ENCODE results near the gene BOK.

Gene BOK

DNA sequence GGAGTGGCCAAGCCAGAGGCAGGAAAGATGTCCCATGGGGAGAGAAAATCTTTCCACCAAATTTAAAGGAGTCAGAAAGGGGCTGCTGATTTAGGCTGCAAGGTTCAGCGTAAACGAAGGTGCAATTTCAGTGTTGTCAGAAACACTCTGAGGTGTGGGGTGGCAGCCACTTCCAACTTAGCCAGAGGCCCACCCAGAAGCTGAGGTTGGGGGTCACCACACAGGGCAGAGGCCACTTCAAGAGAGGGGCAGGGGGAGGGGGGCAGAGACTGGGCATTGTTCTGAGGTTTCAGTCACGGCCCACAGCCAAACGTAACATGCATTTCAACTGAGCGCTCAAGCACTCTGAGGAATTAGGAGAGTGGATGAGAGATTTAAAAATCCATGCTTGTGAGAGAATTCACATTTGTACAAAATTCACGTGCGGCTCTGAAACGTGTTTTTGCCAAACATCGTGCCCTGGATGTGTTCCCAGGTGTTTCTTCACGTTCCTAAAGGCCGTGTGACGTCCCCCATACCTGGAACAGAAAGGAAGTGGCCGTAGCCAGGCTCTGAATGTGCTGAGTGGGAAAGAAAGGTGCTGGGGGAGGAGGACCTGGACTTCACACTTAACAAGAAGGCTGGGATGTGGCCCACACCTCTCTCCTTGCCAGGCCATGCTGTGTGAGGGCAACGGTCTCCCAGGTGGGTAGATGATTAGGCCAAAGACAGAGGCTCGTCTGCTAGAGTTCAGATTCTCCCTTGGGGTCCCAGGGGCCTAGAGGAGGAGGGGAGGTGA lies 19.5 kb upstream of the BOK start:
- in situ Hi-C loops (cut with MboI; ENCODE audit: low sequenced_read_pairs) = no loop called here

- in situ Hi-C loops (cut with MboI; ENCODE audit: low sequenced_read_pairs) = no loop called here
These were observed 18.8 kb upstream of the BOK start for GRCh38 chr2:241539616-241540374.

DNA sequence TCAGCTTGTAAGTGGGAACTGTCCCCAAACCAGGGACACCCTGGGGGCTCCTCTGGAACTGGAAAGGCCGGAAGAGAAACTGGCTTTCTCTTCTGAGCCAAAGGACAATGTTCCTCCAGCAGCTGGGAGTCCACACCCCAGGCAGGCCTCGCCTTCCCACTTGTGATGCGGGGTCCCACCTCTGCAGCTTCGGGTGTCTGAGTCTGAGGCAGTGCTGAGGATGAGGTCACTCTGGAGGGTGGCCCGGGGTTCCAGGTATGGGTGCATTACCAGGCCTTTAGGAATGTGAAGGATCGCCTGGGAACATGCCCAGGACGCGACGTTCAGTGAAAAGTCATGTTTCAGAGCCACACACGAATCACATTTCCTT lies 18.2 kb upstream of the BOK start:
- in situ Hi-C loops (cut with MboI; ENCODE audit: low sequenced_read_pairs) = no loop called here

DNA sequence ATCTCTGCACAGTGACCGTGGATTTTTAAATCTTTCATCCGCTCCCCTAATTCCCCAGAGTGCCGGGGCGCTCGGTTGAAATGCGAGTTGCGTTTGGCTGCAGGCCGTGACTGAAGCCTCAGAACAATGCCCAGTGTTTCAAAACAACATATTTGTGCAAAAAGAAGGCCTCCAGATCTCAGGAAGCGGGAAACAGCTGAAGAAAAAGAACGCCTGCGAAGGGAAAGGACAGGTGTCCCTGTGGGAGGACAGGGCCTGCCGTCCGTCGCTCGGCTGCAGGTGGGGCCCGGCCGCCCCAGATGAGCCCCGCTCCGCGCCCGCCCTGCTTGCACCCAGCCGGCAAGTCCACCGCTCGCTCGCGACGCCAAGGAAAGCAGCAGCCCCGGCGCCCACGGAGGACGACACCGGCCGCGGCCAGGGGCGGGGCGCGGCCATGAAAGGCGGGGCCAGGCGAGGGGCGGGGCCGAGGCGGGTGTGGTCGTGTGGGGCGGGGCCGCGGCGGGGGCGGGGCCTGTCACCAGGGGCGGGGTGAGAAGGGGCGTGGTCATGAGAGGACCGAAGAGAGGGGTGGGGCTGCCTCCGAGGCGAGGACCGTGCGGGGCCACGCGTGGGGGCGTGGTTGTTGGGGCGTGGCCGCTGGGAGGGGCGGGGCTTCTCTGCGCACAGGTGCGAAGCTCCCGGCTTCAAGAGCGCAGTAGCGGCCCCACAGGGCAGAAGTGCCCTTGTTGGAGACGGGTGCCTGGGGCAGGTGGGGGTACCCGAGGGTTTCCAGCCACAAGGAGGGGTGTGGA lies 17.6 kb upstream of the BOK start:
- in situ Hi-C loops (cut with MboI; ENCODE audit: low sequenced_read_pairs) = no loop called here

GRCh38 chr2:241541564-241542277 lies 16.8 kb upstream of the BOK start:
- in situ Hi-C loops (cut with MboI; ENCODE audit: low sequenced_read_pairs) = no loop called here

DNA sequence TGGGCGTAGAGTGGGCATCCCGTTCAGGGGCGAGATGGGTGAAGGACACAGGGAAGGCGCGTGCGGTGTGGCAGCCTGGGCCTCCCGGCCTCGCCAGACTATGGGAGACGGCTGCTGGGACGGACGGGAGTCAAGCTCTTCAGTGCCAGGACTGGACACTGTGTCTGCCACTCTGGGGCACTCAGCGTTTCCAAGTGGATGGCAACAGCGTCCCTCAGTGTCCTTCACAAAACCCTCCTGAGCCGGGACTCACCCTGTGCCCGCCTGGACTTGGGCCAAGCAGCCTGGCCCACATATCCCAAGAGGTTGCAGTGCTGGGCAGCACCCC lies 16.3 kb upstream of the BOK start:
- in situ Hi-C loops (cut with MboI; ENCODE audit: low sequenced_read_pairs) = no loop called here

DNA sequence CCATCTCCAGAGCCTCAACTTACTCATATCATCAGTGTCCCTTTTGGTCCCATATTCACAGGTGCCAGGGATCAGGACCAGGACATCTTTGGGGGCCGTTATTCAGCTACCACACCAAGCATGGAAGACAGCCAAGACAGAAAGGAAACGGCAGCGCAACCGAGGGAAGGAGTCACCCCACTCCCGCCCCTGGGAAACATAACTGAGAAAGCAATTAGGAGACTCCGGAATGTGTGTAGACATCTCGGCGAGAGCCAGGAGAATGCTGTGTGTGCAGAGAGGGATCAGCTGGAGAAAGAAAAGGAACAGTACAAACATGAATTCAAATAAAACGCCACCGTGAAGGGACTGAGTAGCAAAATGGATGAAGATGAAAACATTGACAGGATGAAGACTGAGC lies 13.4 kb upstream of the BOK start:
- in situ Hi-C loops (cut with MboI; ENCODE audit: low sequenced_read_pairs) = no loop called here

- in situ Hi-C loops (cut with MboI; ENCODE audit: low sequenced_read_pairs) = no loop called here
These were observed 12.7 kb upstream of the BOK start for GRCh38 chr2:241545523-241546473.

- in situ Hi-C loops (cut with MboI; ENCODE audit: low sequenced_read_pairs) = no loop called here
These were observed 11.6 kb upstream of the BOK start for GRCh38 chr2:241546771-241547498.

GRCh38 chr2:241547781-241548450 lies 10.6 kb upstream of the BOK start:
- in situ Hi-C loops (cut with MboI; ENCODE audit: low sequenced_read_pairs) = no loop called here

DNA sequence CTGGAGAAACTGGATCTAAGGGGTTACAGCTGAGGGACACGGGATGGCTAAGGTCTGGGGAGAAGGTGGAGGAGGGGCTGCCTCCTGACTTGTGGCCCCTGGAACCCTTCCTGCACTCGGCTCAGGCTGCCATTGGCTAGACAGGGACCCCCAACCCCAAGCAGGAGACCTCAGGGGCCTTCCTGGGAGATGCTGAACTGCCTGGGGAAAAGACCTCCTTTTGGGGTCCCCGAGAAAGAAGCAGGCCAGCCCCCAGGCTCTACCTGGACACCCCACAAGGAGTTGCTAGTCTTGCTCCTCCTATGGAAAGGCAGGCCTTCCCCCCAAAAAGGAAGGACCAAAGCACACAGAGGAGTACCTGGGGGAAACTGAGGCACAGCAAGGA lies 10.1 kb upstream of the BOK start:
- in situ Hi-C loops (cut with MboI; ENCODE audit: low sequenced_read_pairs) = no loop called here

GRCh38 chr2:241550616-241551580 lies 7.6 kb upstream of the BOK start:
- in situ Hi-C loops (cut with MboI; ENCODE audit: low sequenced_read_pairs) = no loop called here

- in situ Hi-C loops (cut with MboI; ENCODE audit: low sequenced_read_pairs) = no loop called here
These were observed 6.9 kb upstream of the BOK start for GRCh38 chr2:241551599-241551997.

GRCh38 chr2:241551998-241552737 lies 6.4 kb upstream of the BOK start:
- in situ Hi-C loops (cut with MboI; ENCODE audit: low sequenced_read_pairs) = no loop called here

DNA sequence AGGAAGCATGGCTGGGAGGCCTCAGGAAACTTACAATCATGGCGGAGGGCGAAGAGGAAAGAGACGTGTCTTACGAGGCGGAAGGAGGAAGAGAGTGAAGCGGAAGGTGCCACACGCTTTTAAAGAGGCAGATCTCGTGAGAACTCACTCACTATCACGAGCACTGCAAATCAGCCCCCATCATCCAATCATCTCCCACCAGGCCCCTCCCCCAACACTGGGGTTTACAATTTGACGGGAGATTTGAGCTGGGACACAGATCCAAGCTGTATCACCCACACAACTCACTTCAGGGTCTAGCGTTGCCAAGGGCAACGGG lies 5.1 kb upstream of the BOK start:
- in situ Hi-C loops (cut with MboI; ENCODE audit: low sequenced_read_pairs) = no loop called here

GRCh38 chr2:241553981-241554380 lies 4.6 kb upstream of the BOK start:
- in situ Hi-C loops (cut with MboI; ENCODE audit: low sequenced_read_pairs) = no loop called here

DNA sequence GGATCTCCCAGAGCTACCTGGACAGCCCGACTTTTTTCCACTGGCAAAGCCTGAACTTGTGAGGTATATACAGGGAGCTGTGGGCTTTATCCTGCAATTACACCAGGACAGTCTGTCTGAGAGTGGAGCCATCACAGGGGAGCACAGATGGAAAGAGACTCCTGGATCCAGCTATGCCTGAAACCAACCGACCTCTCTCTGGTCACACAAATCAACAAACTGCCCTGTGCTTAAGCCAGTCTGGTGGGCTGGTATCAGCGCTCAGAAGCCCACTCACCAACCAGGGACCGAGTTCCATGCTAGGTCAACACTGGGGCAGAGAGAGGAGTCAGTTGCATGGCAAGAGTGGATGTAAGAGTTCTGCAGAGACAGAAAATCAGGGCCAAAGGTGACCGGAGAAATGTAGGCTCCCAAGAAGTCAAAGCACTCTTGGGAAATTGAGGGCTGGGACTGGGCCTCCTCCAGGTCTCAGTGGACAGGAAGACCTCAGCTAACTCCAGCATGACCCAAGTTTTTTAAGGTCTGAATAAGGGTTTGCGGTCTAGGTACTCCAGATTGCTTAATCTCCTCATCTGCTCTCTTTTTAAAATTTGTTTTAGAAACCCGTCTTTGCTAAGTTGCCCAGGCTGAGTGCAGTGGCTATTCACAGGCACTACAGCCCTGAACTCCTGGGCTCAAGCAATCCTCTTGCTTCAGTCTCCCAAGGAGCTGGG lies 3.8 kb upstream of the BOK start:
- in situ Hi-C loops (cut with MboI; ENCODE audit: low sequenced_read_pairs) = no loop called here
